ENCODE data around the gene AUP1. TPM values are rescaled to one million over a fixed set of nuclear protein-coding genes. Genes with fewer than 3 reads are reported as not detected.

The AUP1 gene
- total RNA-seq, 3 donors from 2014 or later: 108 to 130 (median 128) TPM

- H3K4me1 ChIP-seq: peaks cover 0 to 3% of the 10 kb centered on the region in 2 donors
- TF ChIP-seq POLR2A (IDR thresholded peaks at IDR 0.05) (no peak), CTCF (IDR thresholded peaks at IDR 0.05) (no peak), POLR2AphosphoS5 (IDR thresholded peaks at IDR 0.05) (no peak)
- H3K9me3 ChIP-seq: no peaks in the 10 kb centered on the region
- peak overlapping the region; percentile 29 to 43 for H3K27ac ChIP-seq
- intact Hi-C loops (cut with DNase I; ENCODE audit: low total_unique reads): no loop called here
- DNase-seq (ENCODE audit: low spot score in 2 of 2): no peak
- H3K27me3 ChIP-seq: peaks cover 6 to 7% of the 10 kb centered on the region in 2 donors
- no peaks in the 10 kb centered on the region for H3K36me3 ChIP-seq
- H3K4me3 ChIP-seq: peak overlapping the region; percentile 31 to 70 (median 55)
Observed at GRCh38 chr2:74498500-74499266, 30.8 kb downstream of the AUP1 start.

GRCh38 chr2:74497777-74498499 lies 31.6 kb downstream of the AUP1 start:
- peaks cover 6 to 7% of the 10 kb centered on the region in 2 donors for H3K27me3 ChIP-seq
- no peak for DNase-seq (ENCODE audit: low spot score in 2 of 2)
- no peaks in the 10 kb centered on the region for H3K9me3 ChIP-seq
- peaks cover 3% of the 10 kb centered on the region for H3K36me3 ChIP-seq
- H3K4me3 ChIP-seq: peak overlapping the region; percentile 31 to 70 (median 55)
- peak overlapping the region; percentile 29 to 43 for H3K27ac ChIP-seq
- TF ChIP-seq POLR2A (IDR thresholded peaks at IDR 0.05) (no peak), POLR2AphosphoS5 (IDR thresholded peaks at IDR 0.05) (no peak), CTCF (IDR thresholded peaks at IDR 0.05) (no peak)
- intact Hi-C loops (cut with DNase I; ENCODE audit: low total_unique reads): no loop called here
- H3K4me1 ChIP-seq: peaks cover 0 to 3% of the 10 kb centered on the region in 2 donors

- intact Hi-C loops (cut with DNase I; ENCODE audit: low total_unique reads): no loop called here
- Histone ChIP-seq H3K36me3 (peaks cover 3% of the 10 kb centered on the region), H3K27me3 (peaks cover 6 to 7% of the 10 kb centered on the region in 2 donors), H3K4me1 (peaks cover 0 to 3% of the 10 kb centered on the region in 2 donors), H3K4me3 (peak overlapping the region; percentile 31 to 70 (median 55)), H3K27ac (no peak overlapping the region), H3K9me3 (no peaks in the 10 kb centered on the region)
- TF ChIP-seq POLR2A (IDR thresholded peaks at IDR 0.05): no peak
- TF ChIP-seq POLR2AphosphoS5 (IDR thresholded peaks at IDR 0.05): no peak
- TF ChIP-seq CTCF (IDR thresholded peaks at IDR 0.05): no peak
- DNase-seq (ENCODE audit: low spot score in 2 of 2): no peak
Observed at GRCh38 chr2:74496997-74497776, 32.3 kb downstream of the AUP1 start.

- no peaks in the 10 kb centered on the region for H3K9me3 ChIP-seq
- no peak for DNase-seq (ENCODE audit: low spot score in 2 of 2)
- H3K4me1 ChIP-seq: peaks cover 0 to 3% of the 10 kb centered on the region in 2 donors
- no peak overlapping the region for H3K27ac ChIP-seq
- TF ChIP-seq CTCF (IDR thresholded peaks at IDR 0.05) (no peak), POLR2AphosphoS5 (IDR thresholded peaks at IDR 0.05) (no peak), POLR2A (IDR thresholded peaks at IDR 0.05) (no peak)
- no peak overlapping the region for H3K4me3 ChIP-seq
- intact Hi-C loops (cut with DNase I; ENCODE audit: low total_unique reads): no loop called here
- H3K27me3 ChIP-seq: peaks cover 6 to 7% of the 10 kb centered on the region in 2 donors
- peaks cover 3% of the 10 kb centered on the region for H3K36me3 ChIP-seq
Observed at GRCh38 chr2:74495440-74495839, 34.1 kb downstream of the AUP1 start.

All from breast epithelium (tissue), 4 donors.